ENCODE measurements around the gene PRXL2A.
"Not testable (repeated sequence)": the region's sequence is repeated elsewhere in the genome, so short reads cannot be mapped to it uniquely, and the experiment has no call there.

The PRXL2A gene, protein sequence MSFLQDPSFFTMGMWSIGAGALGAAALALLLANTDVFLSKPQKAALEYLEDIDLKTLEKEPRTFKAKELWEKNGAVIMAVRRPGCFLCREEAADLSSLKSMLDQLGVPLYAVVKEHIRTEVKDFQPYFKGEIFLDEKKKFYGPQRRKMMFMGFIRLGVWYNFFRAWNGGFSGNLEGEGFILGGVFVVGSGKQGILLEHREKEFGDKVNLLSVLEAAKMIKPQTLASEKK

GRCh38 chr10:80408242-80409101 is at the start of gene PRXL2A:
TSS of gene PRXL2A (plus strand) at chr10:80408551. CDS start at chr10:80420468, 11,917 bp downstream.
- Histone ChIP-seq H3K4me1 (ENCODE audit: insufficient read depth, low read length) (no peaks in the 10 kb centered on the region), H3K9ac (ENCODE audit: low read depth, low read length) (peak within 1 kb of the TSS; percentile 85), H3K36me3 (ENCODE audit: insufficient read depth, low read length) (no peaks in the 10 kb centered on the region), H3K9me3 (ENCODE audit: control insufficient read depth, insufficient read depth, low read length) (no peaks in the 10 kb centered on the region)

DNA sequence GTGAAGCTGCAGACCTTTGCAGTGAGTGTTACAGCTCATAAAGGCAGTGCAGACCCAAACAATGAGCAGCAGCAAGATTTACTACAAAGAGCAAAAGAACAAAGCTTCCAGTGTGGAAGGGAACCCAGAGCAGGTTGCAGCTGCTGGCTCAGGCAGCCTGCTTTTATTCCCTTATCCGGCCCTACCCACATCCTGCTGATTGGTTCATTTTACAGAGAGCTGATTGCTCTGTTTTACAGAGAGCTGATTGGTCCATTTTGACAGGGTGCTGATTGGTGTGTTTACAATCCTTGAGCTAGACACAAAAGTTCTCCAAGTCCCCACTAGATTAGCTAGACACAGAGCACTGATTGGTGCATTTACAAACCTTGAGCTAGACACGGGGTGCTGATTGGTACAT is 49.4 kb upstream of the PRXL2A start:
- H3K36me3 ChIP-seq (ENCODE audit: insufficient read depth, low read length); H3K9me3 ChIP-seq (ENCODE audit: control insufficient read depth, insufficient read depth, low read length); H3K4me1 ChIP-seq (ENCODE audit: insufficient read depth, low read length); H3K9ac ChIP-seq (ENCODE audit: low read depth, low read length): not testable (repeated sequence)

GRCh38 chr10:80359644-80360043 is 48.7 kb upstream of the PRXL2A start:
- Histone ChIP-seq H3K4me1 (ENCODE audit: insufficient read depth, low read length) (no peaks in the 10 kb centered on the region), H3K9me3 (ENCODE audit: control insufficient read depth, insufficient read depth, low read length) (no peaks in the 10 kb centered on the region), H3K36me3 (ENCODE audit: insufficient read depth, low read length) (no peaks in the 10 kb centered on the region), H3K9ac (ENCODE audit: low read depth, low read length) (no peak overlapping the region)

- no peaks in the 10 kb centered on the region for H3K4me1 ChIP-seq (ENCODE audit: insufficient read depth, low read length)
- no peaks in the 10 kb centered on the region for H3K36me3 ChIP-seq (ENCODE audit: insufficient read depth, low read length)
- H3K9ac ChIP-seq (ENCODE audit: low read depth, low read length): no peak overlapping the region
- H3K9me3 ChIP-seq (ENCODE audit: control insufficient read depth, insufficient read depth, low read length): peaks cover 12% of the 10 kb centered on the region; the same call in 1 of the 2 replicates
Observed at GRCh38 chr10:80365510-80365909, 42.8 kb upstream of the PRXL2A start.

DNA sequence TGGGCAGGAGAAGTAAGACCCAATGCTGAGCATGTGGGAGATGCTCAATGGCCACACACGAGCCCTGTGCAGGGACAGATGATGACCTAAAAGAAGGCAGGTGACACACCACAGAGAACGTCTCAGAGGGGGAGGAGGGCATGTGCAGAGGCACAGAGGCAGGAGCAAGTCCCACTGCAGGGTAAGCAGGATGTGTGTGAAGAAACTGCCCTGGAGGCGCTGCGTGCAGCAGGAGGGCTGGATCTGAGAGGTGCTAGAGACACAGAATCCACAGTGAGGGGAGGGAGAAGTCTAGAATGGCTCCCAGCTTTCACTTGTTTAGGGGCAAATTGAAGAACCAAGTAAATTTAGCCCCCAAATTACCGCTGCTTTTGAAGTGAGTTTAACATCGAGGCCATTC is 36.9 kb upstream of the PRXL2A start:
- Histone ChIP-seq H3K36me3 (ENCODE audit: insufficient read depth, low read length) (no peaks in the 10 kb centered on the region), H3K4me1 (ENCODE audit: insufficient read depth, low read length) (no peaks in the 10 kb centered on the region), H3K9ac (ENCODE audit: low read depth, low read length) (no peak overlapping the region), H3K9me3 (ENCODE audit: control insufficient read depth, insufficient read depth, low read length) (peaks cover 9% of the 10 kb centered on the region; the same call in 1 of the 2 replicates)

DNA sequence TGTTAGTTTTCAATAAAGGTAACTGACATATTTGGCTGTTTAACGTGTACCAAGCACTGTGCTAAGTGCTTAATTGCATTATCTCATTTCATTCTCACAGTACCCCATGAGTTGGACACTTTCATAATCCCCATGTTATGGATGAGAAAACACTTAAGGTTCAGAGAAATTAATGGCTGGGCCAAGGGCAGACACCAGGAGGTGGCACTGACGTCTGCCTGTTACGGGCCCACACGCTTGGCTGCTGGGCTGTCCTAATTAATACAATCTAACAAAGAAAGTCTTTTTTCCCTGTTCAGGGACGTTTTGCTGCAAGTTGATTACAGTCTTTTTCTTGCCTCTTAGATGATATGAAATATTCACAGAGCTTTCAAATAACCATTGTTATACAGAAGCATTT is 35.7 kb upstream of the PRXL2A start:
- Histone ChIP-seq H3K36me3 (ENCODE audit: insufficient read depth, low read length) (no peaks in the 10 kb centered on the region), H3K4me1 (ENCODE audit: insufficient read depth, low read length) (no peaks in the 10 kb centered on the region), H3K9ac (ENCODE audit: low read depth, low read length) (no peak overlapping the region), H3K9me3 (ENCODE audit: control insufficient read depth, insufficient read depth, low read length) (peaks cover 6% of the 10 kb centered on the region; the same call in 1 of the 2 replicates)

GRCh38 chr10:80373502-80373901 is 34.8 kb upstream of the PRXL2A start:
- Histone ChIP-seq H3K4me1 (ENCODE audit: insufficient read depth, low read length) (peaks cover 3% of the 10 kb centered on the region; the same call in 1 of the 2 replicates), H3K9ac (ENCODE audit: low read depth, low read length) (no peak overlapping the region), H3K9me3 (ENCODE audit: control insufficient read depth, insufficient read depth, low read length) (no peaks in the 10 kb centered on the region), H3K36me3 (ENCODE audit: insufficient read depth, low read length) (no peaks in the 10 kb centered on the region)

DNA sequence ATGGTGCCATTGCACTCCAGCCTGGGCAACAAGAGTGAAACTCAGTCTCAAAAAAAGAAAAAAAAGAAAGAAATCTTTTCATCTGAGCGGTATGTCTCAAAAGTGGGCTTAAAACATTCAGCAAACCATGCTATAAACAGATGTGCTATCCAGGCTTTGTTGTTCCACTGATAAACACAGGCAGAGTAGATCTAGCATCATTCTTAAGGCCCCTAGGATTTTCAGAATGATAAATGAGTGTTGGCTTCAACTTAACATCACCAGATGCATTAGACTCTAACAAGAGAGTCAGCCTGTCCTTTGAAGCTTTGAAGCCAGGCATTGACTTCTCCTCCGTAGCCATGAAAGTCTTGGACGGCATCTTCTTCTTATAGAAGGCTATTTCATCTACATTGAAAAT is 28.6 kb upstream of the PRXL2A start:
- peaks cover 4% of the 10 kb centered on the region; the same call in 1 of the 2 replicates for H3K4me1 ChIP-seq (ENCODE audit: insufficient read depth, low read length)
- H3K9ac ChIP-seq (ENCODE audit: low read depth, low read length): no peak overlapping the region
- no peaks in the 10 kb centered on the region for H3K36me3 ChIP-seq (ENCODE audit: insufficient read depth, low read length)
- H3K9me3 ChIP-seq (ENCODE audit: control insufficient read depth, insufficient read depth, low read length): no peaks in the 10 kb centered on the region

- H3K9ac ChIP-seq (ENCODE audit: low read depth, low read length): no peak overlapping the region
- no peaks in the 10 kb centered on the region for H3K36me3 ChIP-seq (ENCODE audit: insufficient read depth, low read length)
- H3K4me1 ChIP-seq (ENCODE audit: insufficient read depth, low read length): peaks cover 4% of the 10 kb centered on the region; the same call in 1 of the 2 replicates
- no peaks in the 10 kb centered on the region for H3K9me3 ChIP-seq (ENCODE audit: control insufficient read depth, insufficient read depth, low read length)
Observed at GRCh38 chr10:80380185-80380584, 28.2 kb upstream of the PRXL2A start.

- no peaks in the 10 kb centered on the region for H3K9me3 ChIP-seq (ENCODE audit: control insufficient read depth, insufficient read depth, low read length)
- H3K4me1 ChIP-seq (ENCODE audit: insufficient read depth, low read length): peaks cover 4% of the 10 kb centered on the region; the same call in 1 of the 2 replicates
- no peaks in the 10 kb centered on the region for H3K36me3 ChIP-seq (ENCODE audit: insufficient read depth, low read length)
- H3K9ac ChIP-seq (ENCODE audit: low read depth, low read length): no peak overlapping the region
Observed at GRCh38 chr10:80382989-80383388, 25.4 kb upstream of the PRXL2A start.

DNA sequence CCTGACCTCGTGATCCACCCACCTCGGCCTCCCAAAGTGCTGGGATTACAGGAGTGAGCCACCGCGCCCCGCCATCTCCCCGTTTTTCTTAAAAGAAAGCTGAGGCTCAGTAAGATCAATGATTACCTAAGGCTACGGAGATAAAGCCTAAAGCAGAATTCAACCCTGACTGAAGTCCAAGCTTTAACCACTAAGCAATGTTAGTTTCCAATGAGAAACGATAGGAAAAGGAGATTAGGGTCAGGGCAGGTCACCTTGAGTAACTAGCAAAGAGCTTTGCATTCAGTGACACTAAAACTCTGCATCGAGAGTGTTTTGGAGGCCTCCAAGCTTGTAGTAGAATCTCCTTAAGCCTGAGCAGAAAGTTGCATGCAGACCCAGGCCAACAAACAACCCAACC is 17.6 kb upstream of the PRXL2A start:
- Histone ChIP-seq H3K9ac (ENCODE audit: low read depth, low read length) (no peak overlapping the region), H3K4me1 (ENCODE audit: insufficient read depth, low read length) (no peaks in the 10 kb centered on the region), H3K36me3 (ENCODE audit: insufficient read depth, low read length) (no peaks in the 10 kb centered on the region), H3K9me3 (ENCODE audit: control insufficient read depth, insufficient read depth, low read length) (no peaks in the 10 kb centered on the region)

DNA sequence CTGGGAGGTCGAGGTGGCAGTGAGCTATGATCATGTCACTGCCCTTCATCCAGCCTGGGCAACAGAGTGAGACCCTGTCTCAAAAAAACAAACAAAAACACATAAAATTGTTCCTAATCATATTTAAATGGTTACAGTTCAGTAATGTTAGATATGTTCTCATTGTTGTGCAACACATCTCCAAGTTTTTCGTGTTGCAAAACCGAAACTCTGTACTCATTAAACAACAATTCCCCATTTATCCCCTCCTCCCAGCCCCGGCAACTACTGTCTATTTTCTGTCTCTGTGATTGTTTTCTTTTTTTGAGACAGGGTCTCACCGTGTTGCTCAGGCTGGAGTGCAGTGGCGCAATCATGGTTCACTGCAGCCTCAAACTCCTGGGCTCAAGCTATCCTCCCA is 16.1 kb upstream of the PRXL2A start:
- H3K36me3 ChIP-seq (ENCODE audit: insufficient read depth, low read length): no peaks in the 10 kb centered on the region
- no peak overlapping the region for H3K9ac ChIP-seq (ENCODE audit: low read depth, low read length)
- H3K4me1 ChIP-seq (ENCODE audit: insufficient read depth, low read length): no peaks in the 10 kb centered on the region
- H3K9me3 ChIP-seq (ENCODE audit: control insufficient read depth, insufficient read depth, low read length): no peaks in the 10 kb centered on the region

GRCh38 chr10:80394358-80394916 is 13.9 kb upstream of the PRXL2A start:
- Histone ChIP-seq H3K36me3 (ENCODE audit: insufficient read depth, low read length) (no peaks in the 10 kb centered on the region), H3K9me3 (ENCODE audit: control insufficient read depth, insufficient read depth, low read length) (no peaks in the 10 kb centered on the region), H3K4me1 (ENCODE audit: insufficient read depth, low read length) (no peaks in the 10 kb centered on the region)

GRCh38 chr10:80397014-80397413 is 11.3 kb upstream of the PRXL2A start:
- H3K9ac ChIP-seq (ENCODE audit: low read depth, low read length): no peak overlapping the region

More at GRCh38 chr10:80394358-80394916, 13.9 kb upstream of the PRXL2A start:
- no peak overlapping the region for H3K9ac ChIP-seq (ENCODE audit: low read depth, low read length)

More at GRCh38 chr10:80397014-80397413, 11.3 kb upstream of the PRXL2A start:
- Histone ChIP-seq H3K36me3 (ENCODE audit: insufficient read depth, low read length) (no peaks in the 10 kb centered on the region), H3K4me1 (ENCODE audit: insufficient read depth, low read length) (no peaks in the 10 kb centered on the region), H3K9me3 (ENCODE audit: control insufficient read depth, insufficient read depth, low read length) (no peaks in the 10 kb centered on the region)

Data from ES-I3 (cell line).